Activated naive CD4-positive, alpha-beta T cell treated with anti-CD3 and anti-CD28 coated beads, Interleukin-2, amount 10 ng/mL, durations not matched to agents 7 days and 5 days (primary cell): ENCODE results near the gene GALNT11.
"Not testable (repeated sequence)": the region's sequence is repeated elsewhere in the genome, so short reads cannot be mapped to it uniquely, and the experiment has no call there.

Source experiments
- CTCF ChIA-PET: fragments of 350-600 bp; sonication (Branson Sonifier 250); formaldehyde crosslinking; loops from one replicate; lab custom pipeline; 2021; ENCODE audit warnings: antibody characterized with exemption; lab: Charles Lee
- DNase-seq: peaks from one replicate; pipeline ENCODE4 v3.0.0-alpha.2; 2020
- H3K27ac Mint-ChIP-seq: one replicate; pipeline ENCODE4 v1.8.0; 2021; ENCODE audit warnings: mild to moderate bottlenecking, moderate library complexity, mixed read lengths
- H3K27me3 Mint-ChIP-seq: one replicate; pipeline ENCODE4 v1.8.0; 2021; ENCODE audit warnings: mild to moderate bottlenecking, mixed read lengths
- H3K36me3 Mint-ChIP-seq: one replicate; pipeline ENCODE4 v1.8.0; 2021; ENCODE audit warnings: mixed read lengths
- H3K4me1 Mint-ChIP-seq: one replicate; pipeline ENCODE4 v1.8.0; 2021; ENCODE audit warnings: mixed read lengths
- H3K4me3 Mint-ChIP-seq: one replicate; pipeline ENCODE4 v1.8.0; 2021; ENCODE audit warnings: mild to moderate bottlenecking, moderate library complexity, mixed read lengths
- H3K9me3 Mint-ChIP-seq: one replicate; pipeline ENCODE4 v1.8.0; 2021; ENCODE audit warnings: mixed read lengths

Gene GALNT11

GRCh38 chr7:152014722-152015121 lies 10.8 kb upstream of the GALNT11 start:
- H3K27me3 Mint-ChIP-seq: peaks cover 13% of the 10 kb centered on the region
- H3K4me3 Mint-ChIP-seq: no peak overlapping the region
- no peak for DNase-seq
- no peaks in the 10 kb centered on the region for H3K4me1 Mint-ChIP-seq
- no peak overlapping the region for H3K27ac Mint-ChIP-seq
- H3K36me3 Mint-ChIP-seq: no peaks in the 10 kb centered on the region
- H3K9me3 Mint-ChIP-seq: no peaks in the 10 kb centered on the region
- CTCF ChIA-PET: interaction anchor here (0.6 kb wide), 1 partner anchor 563 kb away, joined by 3 read pairs; no protein-coding TSS in a partner anchor

- CTCF ChIA-PET: interaction anchor here (0.6 kb wide), 1 partner anchor 159 kb away, joined by 4 read pairs; no protein-coding TSS in a partner anchor
- Mint-ChIP-seq H3K9me3 (no peaks in the 10 kb centered on the region), H3K36me3 (no peaks in the 10 kb centered on the region), H3K27ac (no peak overlapping the region), H3K4me1 (no peaks in the 10 kb centered on the region), H3K4me3 (no peak overlapping the region), H3K27me3 (peaks cover 19% of the 10 kb centered on the region)
- DNase-seq: no peak
These were observed 9.9 kb upstream of the GALNT11 start for GRCh38 chr7:152015600-152015999.

- H3K9me3 Mint-ChIP-seq: no peaks in the 10 kb centered on the region
- H3K4me3 Mint-ChIP-seq: no peak overlapping the region
- H3K36me3 Mint-ChIP-seq: no peaks in the 10 kb centered on the region
- peaks cover 13% of the 10 kb centered on the region for H3K27me3 Mint-ChIP-seq
- no peaks in the 10 kb centered on the region for H3K4me1 Mint-ChIP-seq
- no peak for DNase-seq
- CTCF ChIA-PET: no interaction called here
- no peak overlapping the region for H3K27ac Mint-ChIP-seq
These were observed 8.5 kb upstream of the GALNT11 start for GRCh38 chr7:152016947-152017346.

- DNase-seq, H3K27ac Mint-ChIP-seq, CTCF ChIA-PET, H3K36me3 Mint-ChIP-seq, H3K9me3 Mint-ChIP-seq, H3K4me3 Mint-ChIP-seq, H3K4me1 Mint-ChIP-seq: not testable (repeated sequence)
- H3K27me3 Mint-ChIP-seq: peaks cover 13% of the 10 kb centered on the region
These were observed 7.8 kb upstream of the GALNT11 start for GRCh38 chr7:152017683-152018082.

GRCh38 chr7:152021740-152022139 lies 3.7 kb upstream of the GALNT11 start:
- CTCF ChIA-PET, H3K36me3 Mint-ChIP-seq, H3K9me3 Mint-ChIP-seq, DNase-seq, H3K4me3 Mint-ChIP-seq, H3K27ac Mint-ChIP-seq: not testable (repeated sequence)
- Mint-ChIP-seq H3K4me1 (peaks cover 12% of the 10 kb centered on the region), H3K27me3 (peaks cover 17% of the 10 kb centered on the region)

DNA sequence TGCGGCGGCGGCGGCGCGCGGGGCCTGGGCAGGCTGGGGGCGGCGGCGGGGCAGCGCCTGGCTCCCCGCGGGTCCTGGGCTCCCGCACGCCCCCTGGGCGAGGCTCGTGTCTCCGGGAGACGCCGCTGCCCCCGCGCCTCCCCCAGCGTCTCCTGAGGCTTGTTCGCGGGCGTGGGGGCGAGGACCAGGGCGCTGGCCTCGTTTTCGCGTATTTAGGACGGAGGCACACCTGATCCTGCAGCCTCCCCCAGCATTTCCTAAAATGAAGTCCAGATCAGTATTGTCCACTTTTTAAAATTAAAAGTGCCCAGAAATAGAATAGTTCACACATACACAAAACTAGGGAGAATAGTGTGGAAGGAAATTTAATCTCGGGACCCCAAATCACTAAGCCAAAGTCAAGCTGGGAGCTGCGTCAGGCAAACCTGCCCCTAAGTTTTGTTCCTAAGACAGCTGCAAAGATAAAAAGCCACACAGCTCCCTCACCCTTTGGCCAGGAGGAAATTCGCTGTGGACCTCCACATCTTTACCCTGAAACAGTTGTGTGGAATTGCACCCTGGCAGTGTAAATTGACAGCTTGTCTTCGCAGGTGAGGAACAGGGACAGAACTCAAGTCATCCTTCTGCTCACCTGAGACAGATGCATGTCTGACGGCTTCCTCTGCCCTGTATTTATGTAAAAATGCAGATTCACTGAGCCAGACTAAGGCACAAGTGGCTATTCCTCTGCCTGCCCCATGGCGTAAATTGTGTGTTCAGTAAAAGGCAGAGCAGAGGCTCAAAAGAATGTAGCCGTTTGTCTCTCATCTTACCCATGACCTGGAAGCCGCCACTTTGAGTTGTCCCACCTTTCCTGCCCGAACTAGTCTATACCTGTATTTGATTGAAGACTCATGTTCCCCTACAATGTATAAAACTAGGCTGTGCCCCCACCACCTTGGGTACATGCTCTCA lies 740 bp downstream of the GALNT11 start:
- H3K9me3 Mint-ChIP-seq: peaks cover 3% of the 10 kb centered on the region
- H3K27ac Mint-ChIP-seq: peak overlapping the region; percentile 64
- peaks cover 4% of the 10 kb centered on the region for H3K27me3 Mint-ChIP-seq
- CTCF ChIA-PET: no interaction called here
- no peak for DNase-seq
- peaks cover 34% of the 10 kb centered on the region for H3K4me1 Mint-ChIP-seq
- peak overlapping the region; percentile 76 for H3K4me3 Mint-ChIP-seq
- H3K36me3 Mint-ChIP-seq: peaks cover 22% of the 10 kb centered on the region

DNA sequence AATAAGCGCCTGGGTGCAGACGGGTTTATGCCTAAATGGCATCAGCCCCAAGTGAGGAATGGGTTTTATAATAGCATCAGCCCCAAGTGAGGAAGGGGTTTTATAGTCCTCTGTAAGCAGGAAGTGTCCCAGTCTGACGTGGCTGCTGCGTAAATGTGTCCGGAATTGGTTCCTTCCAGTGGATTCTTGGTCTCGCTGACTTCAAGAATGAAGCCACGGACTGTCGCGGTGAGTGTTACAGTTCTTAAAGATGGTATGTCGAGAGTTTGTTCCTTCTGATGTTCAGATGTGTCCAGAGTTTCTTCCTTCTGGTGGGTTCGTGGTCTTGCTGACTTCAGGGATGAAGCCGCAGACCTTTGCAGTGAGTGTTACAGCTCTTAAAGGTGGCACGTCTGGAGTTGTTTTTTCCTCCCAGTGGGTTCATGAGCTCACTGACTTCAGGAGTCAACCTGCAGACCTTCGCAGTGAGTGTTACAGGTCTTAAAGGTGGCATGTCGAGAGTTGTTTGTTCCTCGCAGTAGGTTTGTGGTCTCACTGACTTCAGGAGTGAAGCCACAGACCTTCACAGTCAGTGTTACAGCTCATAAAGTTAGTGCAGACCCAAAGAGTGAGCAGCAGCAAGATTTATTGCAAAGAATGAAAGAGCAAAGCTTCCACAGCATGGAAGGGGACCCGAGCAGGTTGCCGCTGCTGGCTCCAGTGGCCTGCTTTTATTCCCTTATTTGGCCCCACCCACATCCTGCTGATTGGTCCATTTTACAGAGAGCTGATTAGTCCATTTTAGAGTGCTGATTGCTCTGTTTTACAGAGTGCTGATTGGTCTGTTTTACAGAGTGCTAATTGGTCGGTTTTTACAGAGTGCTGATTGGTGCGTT lies 2.3 kb downstream of the GALNT11 start:
- DNase-seq, H3K27ac Mint-ChIP-seq, H3K4me3 Mint-ChIP-seq, CTCF ChIA-PET, H3K9me3 Mint-ChIP-seq, H3K27me3 Mint-ChIP-seq: not testable (repeated sequence)
- peaks cover 34% of the 10 kb centered on the region for H3K4me1 Mint-ChIP-seq
- peaks cover 27% of the 10 kb centered on the region for H3K36me3 Mint-ChIP-seq

DNA sequence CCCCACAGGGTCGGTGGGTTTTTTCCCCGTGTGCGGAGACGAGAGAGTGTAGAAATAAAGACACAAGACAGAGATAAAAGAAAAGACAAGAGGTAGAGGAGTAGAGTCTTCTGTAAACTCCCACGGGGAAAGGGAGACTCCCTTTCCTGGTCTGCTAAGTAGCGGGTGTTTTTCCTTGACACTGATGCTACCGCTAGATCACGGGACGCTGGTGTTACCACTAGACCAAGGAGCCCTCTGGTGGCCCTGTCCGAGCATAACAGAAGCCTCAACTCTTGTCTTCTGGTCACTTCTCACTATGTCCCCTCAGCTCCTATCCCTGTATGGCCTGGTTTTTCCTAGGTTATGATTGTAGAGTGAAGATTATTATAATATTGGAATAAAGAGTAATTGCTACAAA lies 4.6 kb downstream of the GALNT11 start:
- H3K27ac Mint-ChIP-seq, DNase-seq, CTCF ChIA-PET, H3K4me3 Mint-ChIP-seq, H3K9me3 Mint-ChIP-seq, H3K27me3 Mint-ChIP-seq: not testable (repeated sequence)
- Mint-ChIP-seq H3K4me1 (peaks cover 32% of the 10 kb centered on the region), H3K36me3 (peaks cover 33% of the 10 kb centered on the region)

GRCh38 chr7:152030639-152031038 lies 5.2 kb downstream of the GALNT11 start:
- H3K9me3 Mint-ChIP-seq, H3K4me3 Mint-ChIP-seq, H3K27me3 Mint-ChIP-seq, DNase-seq, CTCF ChIA-PET: not testable (repeated sequence)
- peak overlapping the region; percentile 40 for H3K27ac Mint-ChIP-seq
- H3K4me1 Mint-ChIP-seq: peaks cover 30% of the 10 kb centered on the region
- H3K36me3 Mint-ChIP-seq: peaks cover 33% of the 10 kb centered on the region

GRCh38 chr7:152035817-152036216 lies 10.3 kb downstream of the GALNT11 start:
- Mint-ChIP-seq H3K27me3 (no peaks in the 10 kb centered on the region), H3K36me3 (peaks cover 32% of the 10 kb centered on the region), H3K4me1 (peaks cover under 1% of the 10 kb centered on the region), H3K4me3 (no peak overlapping the region), H3K9me3 (peaks cover 40% of the 10 kb centered on the region), H3K27ac (no peak overlapping the region)
- CTCF ChIA-PET: no interaction called here
- no peak for DNase-seq

DNA sequence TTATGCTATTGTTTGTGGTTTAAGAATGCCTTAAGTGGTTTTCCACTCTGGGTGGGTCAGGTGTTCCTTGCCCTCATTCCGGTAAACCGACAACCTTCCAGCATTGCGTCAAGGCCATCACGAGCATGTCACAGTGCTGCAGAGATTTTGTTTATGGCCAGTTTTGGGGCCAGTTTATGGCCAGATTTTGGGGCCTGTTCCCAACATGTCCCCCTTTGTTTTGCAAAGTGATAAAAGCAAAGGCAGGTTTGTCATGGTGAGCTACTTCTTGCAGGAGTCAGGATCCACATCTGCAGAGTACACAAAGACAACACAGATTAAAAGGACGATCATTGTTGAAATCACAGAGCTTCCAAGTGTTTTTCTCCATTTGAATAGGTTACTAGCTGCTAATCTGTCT lies 12.9 kb downstream of the GALNT11 start:
- peaks cover 43% of the 10 kb centered on the region for H3K9me3 Mint-ChIP-seq
- CTCF ChIA-PET: not testable (repeated sequence)

GRCh38 chr7:152043086-152043485 lies 17.6 kb downstream of the GALNT11 start:
- CTCF ChIA-PET, H3K27me3 Mint-ChIP-seq, DNase-seq, H3K4me3 Mint-ChIP-seq, H3K27ac Mint-ChIP-seq: not testable (repeated sequence)
- peaks cover 17% of the 10 kb centered on the region for H3K4me1 Mint-ChIP-seq
- peaks cover 29% of the 10 kb centered on the region for H3K36me3 Mint-ChIP-seq
- peaks cover 50% of the 10 kb centered on the region for H3K9me3 Mint-ChIP-seq

More for the DNA sequence above, 12.9 kb downstream of the GALNT11 start:
- H3K4me3 Mint-ChIP-seq, H3K4me1 Mint-ChIP-seq, H3K27ac Mint-ChIP-seq, DNase-seq, H3K27me3 Mint-ChIP-seq: not testable (repeated sequence)
- H3K36me3 Mint-ChIP-seq: peaks cover 27% of the 10 kb centered on the region

GRCh38 chr7:152044909-152045308 lies 19.4 kb downstream of the GALNT11 start:
- H3K9me3 Mint-ChIP-seq: peaks cover 35% of the 10 kb centered on the region
- H3K4me3 Mint-ChIP-seq, H3K27me3 Mint-ChIP-seq, H3K27ac Mint-ChIP-seq, CTCF ChIA-PET, DNase-seq: not testable (repeated sequence)
- peaks cover 24% of the 10 kb centered on the region for H3K36me3 Mint-ChIP-seq
- H3K4me1 Mint-ChIP-seq: peaks cover 17% of the 10 kb centered on the region

GRCh38 chr7:152046531-152046930 lies 21.1 kb downstream of the GALNT11 start:
- H3K36me3 Mint-ChIP-seq: peaks cover 21% of the 10 kb centered on the region
- peaks cover 17% of the 10 kb centered on the region for H3K4me1 Mint-ChIP-seq
- CTCF ChIA-PET: no interaction called here
- DNase-seq: no peak
- no peak overlapping the region for H3K27ac Mint-ChIP-seq
- peaks cover 28% of the 10 kb centered on the region for H3K9me3 Mint-ChIP-seq
- H3K27me3 Mint-ChIP-seq: no peaks in the 10 kb centered on the region
- no peak overlapping the region for H3K4me3 Mint-ChIP-seq
